HCT116 (cell line): ENCODE data around the gene CCDC74B. TPM values are rescaled to one million over a fixed set of nuclear protein-coding genes. Genes with fewer than 3 reads are reported as not detected.
A peak's percentile ranks its signal among the peaks of the same experiment; 100 is the strongest.
"Not testable (repeated sequence)": the region's sequence is repeated elsewhere in the genome, so short reads cannot be mapped to it uniquely, and the experiment has no call there.

Experiments used
- ATAC-seq: fragments of 200-7000 bp; cut with Tn5 transposase; 2 replicates; pipeline ENCODE4 v1.9.1; 2020; ENCODE audit warnings: mild to moderate bottlenecking, moderate library complexity
- BruUV-seq: library from RNA; stranded (reverse); fragments of 400-500 nt; replicated peaks from 2 replicates; lab custom pipeline; 2021; lab: Mats Ljungman, UMichigan
- CTCF ChIA-PET: fragments of 300-600 bp; sonication (Branson Sonifier 250); formaldehyde crosslinking; loops from one replicate; lab custom pipeline; 2021; ENCODE audit warnings: antibody characterized with exemption; lab: Charles Lee
- POLR2A ChIA-PET: fragments of 300-600, 350-600 bp; sonication (Branson Sonifier 250); formaldehyde crosslinking; loops from one replicate; lab custom pipeline; 2021; ENCODE audit warnings: antibody characterized with exemption; lab: Charles Lee
- RAD21 ChIA-PET, 2 experiments: fragments of 300-600 bp; sonication (Branson Sonifier 250); formaldehyde crosslinking; loops; one replicate each; lab custom pipeline; 2023; ENCODE audit warnings: low total read pairs in 2 of 2; ENCODE audit not compliant: uncharacterized antibody in 2 of 2, unreplicated experiment in 2 of 2, low non-redundant PET in 1 of 2; lab: Charles Lee
- DNase-seq: peaks from one replicate; pipeline ENCODE4 v3.0.0-alpha.2; 2010; ENCODE audit warnings: low read depth, low spot score
- H2AFZ ChIP-seq: fragments of 200-600 bp; shearing (Covaris generic), sonication (generic); 2 replicates; pipeline ENCODE4 v1.6.1; 2017; ENCODE audit warnings: low read depth, mixed run types, mixed read lengths, antibody characterized with exemption, low read length; ENCODE audit not compliant: poor library complexity, severe bottlenecking
- H3K27ac ChIP-seq: 2 replicates; pipeline ENCODE4 v1.5.1; 2012; ENCODE audit warnings: low read depth, low read length
- H3K27me3 ChIP-seq: fragments of 200-600 bp; sonication (generic); 2 replicates; pipeline ENCODE4 v1.6.1; 2016; ENCODE audit warnings: mixed run types, low read length, mixed read lengths; ENCODE audit not compliant: insufficient read depth
- H3K36me3 ChIP-seq, 2 experiments: fragments of 200-500 bp in 1 of 2; fragments of 200-600 bp in 1 of 2; sonication (Bioruptor generic) in 1 of 2; sonication (generic) in 1 of 2; 2 replicates each; pipeline versions ENCODE4 v1.5.1 to v1.6.1; 2014 to 2016; ENCODE audit warnings: low read length in 2 of 2, inconsistent platforms in 1 of 2, mixed read lengths in 1 of 2, mixed run types in 1 of 2; ENCODE audit not compliant: insufficient read depth in 2 of 2, control insufficient read depth in 1 of 2
- H3K4me1 ChIP-seq, 2 experiments: fragments of 200-600 bp in 1 of 2; sonication (generic) in 1 of 2; 2 replicates each; pipeline versions ENCODE4 v1.5.1 to v1.6.1; 2012 to 2017; ENCODE audit warnings: low read length in 2 of 2, inconsistent platforms in 1 of 2, mild to moderate bottlenecking in 1 of 2, mixed read lengths in 1 of 2, mixed run types in 1 of 2, moderate library complexity in 1 of 2; ENCODE audit not compliant: insufficient read depth in 2 of 2, control insufficient read depth in 1 of 2
- H3K4me2 ChIP-seq: fragments of 200-600 bp; sonication (generic); 2 replicates; pipeline ENCODE4 v1.6.1; 2017; ENCODE audit warnings: mixed run types, low read length, mixed read lengths
- H3K4me3 ChIP-seq, 2 experiments: fragments of 200-600 bp in 1 of 2; sonication (generic) in 1 of 2; replicated peaks in 1 of 2; 2 replicates each; pipeline ENCODE4 v1.5.1; 2011 to 2016; ENCODE audit warnings: low read length in 2 of 2, control low read depth in 1 of 2, low read depth in 1 of 2, mild to moderate bottlenecking in 1 of 2, mixed read lengths in 1 of 2, mixed run types in 1 of 2
- H3K79me2 ChIP-seq: fragments of 200-600 bp; sonication (generic); 2 replicates; pipeline ENCODE4 v1.6.1; 2017; ENCODE audit warnings: mild to moderate bottlenecking, mixed run types, low read length, moderate library complexity, mixed read lengths; ENCODE audit not compliant: insufficient read depth
- H3K9ac ChIP-seq: fragments of 200-600 bp; sonication (generic); 2 replicates; pipeline ENCODE4 v1.6.1; 2016; ENCODE audit warnings: low read length, mixed read lengths
- H3K9me2 ChIP-seq: fragments of 200-600 bp; sonication (generic), shearing (Covaris generic); 2 replicates; pipeline ENCODE4 v1.6.1; 2017; ENCODE audit warnings: mixed run types, mild to moderate bottlenecking, moderate library complexity; ENCODE audit not compliant: insufficient read depth
- H3K9me3 ChIP-seq, 2 experiments: fragments of 200-500 bp in 1 of 2; fragments of 200-600 bp in 1 of 2; sonication (Bioruptor generic) in 1 of 2; sonication (generic) in 1 of 2; 2 replicates each; pipeline ENCODE4 v1.6.1; 2014 to 2017; ENCODE audit warnings: low read length in 2 of 2, mixed read lengths in 2 of 2, inconsistent platforms in 1 of 2, low read depth in 1 of 2, mild to moderate bottlenecking in 1 of 2, mixed run types in 1 of 2, moderate library complexity in 1 of 2; ENCODE audit not compliant: control insufficient read depth in 1 of 2, insufficient read depth in 1 of 2
- H4K20me1 ChIP-seq: fragments of 200-600 bp; sonication (generic), shearing (Covaris generic); 2 replicates; pipeline ENCODE4 v1.6.1; 2017; ENCODE audit warnings: mixed run types, mild to moderate bottlenecking, moderate library complexity; ENCODE audit not compliant: insufficient read depth
- EGR1 ChIP-seq: IDR thresholded peaks from 2 replicates; pipeline ENCODE4 v1.6.1; 2012; ENCODE audit warnings: low read depth
- POLR2AphosphoS5 ChIP-seq: IDR thresholded peaks from 2 replicates; pipeline ENCODE4 v1.6.1; 2011; ENCODE audit warnings: mild to moderate bottlenecking, low read depth, low read length, moderate library complexity
- intact Hi-C: fragments of 100-400 bp; cut with micrococcal nuclease; formaldehyde crosslinking; loops from 2 replicates; pipeline ENCODE4 v1.10.0; 2022
- total RNA-seq: library from RNA; stranded (reverse); gene quantifications from one replicate; pipeline ENCODE4 v1.2.1, GENCODE V29; 2021; ENCODE audit not compliant: unreplicated experiment
- TF ChIP-seq, protein P1 (sequence below): IDR thresholded peaks from 2 replicates; pipeline ENCODE4 v1.6.1; 2012

The CCDC74B gene
- total RNA-seq, 1 experiment from 2014 or later: 3.2 TPM

DNA sequence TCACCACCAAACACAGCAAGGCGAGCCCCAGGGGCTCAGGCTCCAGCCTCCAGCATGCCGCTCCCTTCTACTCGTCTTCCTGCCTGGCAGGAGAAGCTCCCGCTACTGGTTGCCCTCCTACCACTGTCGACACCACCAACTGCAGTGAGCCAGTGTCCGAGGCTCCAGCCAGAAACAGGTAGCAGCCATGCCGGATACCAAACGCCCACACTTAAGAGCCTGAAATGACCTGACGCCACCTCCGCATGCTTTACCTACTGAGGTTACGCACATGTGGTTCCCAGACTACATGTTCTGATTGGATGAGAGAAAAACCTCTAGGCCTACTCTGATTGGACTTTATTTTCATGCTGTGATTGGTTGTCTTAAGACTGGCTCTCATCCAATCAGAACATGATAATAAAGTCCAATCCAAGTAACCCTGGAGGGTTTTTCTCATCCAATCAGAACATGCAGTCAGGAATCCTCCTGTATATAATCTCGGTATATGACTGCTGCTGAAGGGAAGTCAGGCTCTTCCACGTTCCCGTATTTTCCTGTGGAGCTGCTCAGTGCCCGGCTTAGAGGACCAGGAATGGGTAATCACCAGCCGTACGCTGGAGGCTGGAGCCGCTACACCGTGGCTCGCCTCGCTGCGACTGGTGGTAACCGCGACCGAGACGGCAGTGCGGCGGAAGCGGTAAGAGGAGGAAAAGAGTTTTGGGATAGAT, 15.6 kb downstream of the CCDC74B start, which contains the start of gene POTEF:
Gene POTEF, minus strand, starts transcription at position 103 of the 710 bp plus-strand sequence. CDS start 8,707 bp downstream, outside the sequence.
- RAD21 ChIA-PET, CTCF ChIA-PET, BruUV-seq, H3K36me3 ChIP-seq, H3K9me2 ChIP-seq, H3K27me3 ChIP-seq, intact Hi-C loops, H3K9ac ChIP-seq, H3K27ac ChIP-seq, H3K79me2 ChIP-seq, H4K20me1 ChIP-seq, H3K4me1 ChIP-seq, H3K9me3 ChIP-seq, H2AFZ ChIP-seq: not testable (repeated sequence)
- TF ChIP-seq, protein P1, sequence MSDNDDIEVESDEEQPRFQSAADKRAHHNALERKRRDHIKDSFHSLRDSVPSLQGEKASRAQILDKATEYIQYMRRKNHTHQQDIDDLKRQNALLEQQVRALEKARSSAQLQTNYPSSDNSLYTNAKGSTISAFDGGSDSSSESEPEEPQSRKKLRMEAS: peak; percentile 63
- TF ChIP-seq POLR2AphosphoS5: peak; percentile 47; the same call in 1 of the 2 replicates
- TF ChIP-seq EGR1: peak; percentile 55
- POLR2A ChIA-PET: interaction anchor here (0.7 kb wide), 1 partner anchor 1080 kb away, joined by 6 read pairs; the partner anchor contains the start of gene POTEE
- ATAC-seq (peak; percentile 87), DNase-seq (peak; percentile 34)
- peak within 1 kb of the TSS; percentile 50 for H3K4me2 ChIP-seq
- peak within 1 kb of the TSS; percentile 45; a peak in 3 of 4 replicates for H3K4me3 ChIP-seq

DNA sequence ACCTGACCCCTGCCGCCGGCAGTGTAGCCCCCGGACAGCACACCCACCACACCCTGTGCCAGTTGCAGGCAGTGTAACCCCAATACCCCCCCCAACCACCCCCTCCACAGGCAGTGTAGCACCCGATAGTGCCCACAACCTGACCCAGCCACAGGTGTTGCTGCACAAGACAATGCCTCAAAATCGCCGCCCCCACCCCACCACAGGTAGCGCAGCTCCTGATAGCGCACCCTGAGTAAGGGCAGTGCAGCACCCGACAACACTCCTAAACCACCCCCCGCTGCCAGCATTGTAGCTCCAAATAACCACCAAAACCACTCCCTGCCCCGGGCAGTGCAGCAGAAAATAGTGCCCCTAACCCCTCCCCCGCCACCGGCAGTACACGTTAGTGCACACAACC, 16.4 kb downstream of the CCDC74B start:
- H3K9me3 ChIP-seq, H3K36me3 ChIP-seq, H3K9me2 ChIP-seq, H3K27ac ChIP-seq, H3K9ac ChIP-seq, H3K4me1 ChIP-seq, CTCF ChIA-PET, H4K20me1 ChIP-seq, H3K27me3 ChIP-seq, DNase-seq, H3K79me2 ChIP-seq, BruUV-seq, H2AFZ ChIP-seq, intact Hi-C loops, RAD21 ChIA-PET: not testable (repeated sequence)
- POLR2A ChIA-PET: interaction anchor here (0.7 kb wide), 1 partner anchor 1081 kb away, joined by 6 read pairs; the partner anchor contains the start of gene POTEE
- Histone ChIP-seq H3K4me3 (peak overlapping the region; percentile 23; a peak in 2 of 4 replicates), H3K4me2 (peak overlapping the region; percentile 25; the same call in 1 of the 2 replicates)
- peak; percentile 32 for ATAC-seq

DNA sequence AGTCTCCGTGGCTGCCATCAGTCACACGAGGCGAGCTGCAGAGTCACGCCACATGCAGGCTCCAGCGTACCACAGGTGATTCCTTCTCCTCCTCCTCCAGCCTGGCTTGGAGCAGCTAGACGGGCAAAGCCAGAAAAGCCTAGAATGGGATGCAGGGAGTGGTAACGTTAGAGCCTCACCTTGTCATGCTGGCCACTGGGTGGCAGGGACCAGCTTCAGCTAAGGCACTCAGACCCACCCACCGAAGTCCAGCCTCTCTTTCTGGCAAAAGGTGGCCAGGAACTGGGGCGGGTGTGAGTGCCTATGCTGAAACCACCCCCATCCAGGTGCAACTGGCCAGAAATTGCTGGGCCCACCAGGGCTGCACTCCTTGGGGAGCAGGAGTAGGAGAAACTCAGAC, 17.2 kb downstream of the CCDC74B start:
- POLR2A ChIA-PET, BruUV-seq, H3K9me2 ChIP-seq, H3K36me3 ChIP-seq, intact Hi-C loops, H3K4me2 ChIP-seq, H3K27ac ChIP-seq, H2AFZ ChIP-seq, CTCF ChIA-PET, H3K79me2 ChIP-seq, H4K20me1 ChIP-seq, RAD21 ChIA-PET, H3K4me1 ChIP-seq, ATAC-seq, DNase-seq, H3K9me3 ChIP-seq, H3K4me3 ChIP-seq, H3K9ac ChIP-seq, H3K27me3 ChIP-seq: not testable (repeated sequence)

DNA sequence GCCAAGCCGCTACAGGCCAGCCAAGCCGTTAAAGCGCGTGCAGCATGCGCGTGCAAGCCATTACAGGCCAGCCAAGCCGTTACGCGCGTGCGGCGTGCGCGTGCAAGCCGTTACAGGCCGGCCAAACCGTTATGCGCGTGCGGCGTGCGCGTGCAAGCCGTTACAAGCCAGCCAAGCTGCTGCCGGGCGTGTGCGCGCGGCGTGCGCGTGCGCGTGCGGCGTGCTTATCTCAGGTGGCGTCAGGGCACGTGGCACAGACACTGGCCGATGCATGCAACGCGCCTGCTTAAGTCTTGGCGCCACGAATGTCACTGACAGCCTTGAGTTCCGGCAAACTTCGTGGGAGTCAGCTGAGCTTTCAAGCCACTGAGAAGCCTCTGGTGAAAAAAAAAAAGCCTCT, 24.0 kb downstream of the CCDC74B start:
- H2AFZ ChIP-seq, H3K4me2 ChIP-seq, H3K9me3 ChIP-seq, H3K4me3 ChIP-seq, POLR2A ChIA-PET, intact Hi-C loops, H3K9ac ChIP-seq, H3K27me3 ChIP-seq, H3K27ac ChIP-seq, H3K9me2 ChIP-seq, DNase-seq, BruUV-seq, RAD21 ChIA-PET, ATAC-seq, CTCF ChIA-PET, H4K20me1 ChIP-seq, H3K4me1 ChIP-seq, H3K79me2 ChIP-seq, H3K36me3 ChIP-seq: not testable (repeated sequence)
